Type B pancreatic cell (in vitro differentiated cells): ENCODE results near the gene GABARAP. TPM values are rescaled to one million over a fixed set of nuclear protein-coding genes. Genes with fewer than 3 reads are reported as not detected.

Experiments used
- DNase-seq: peaks from one replicate; pipeline ENCODE4 v3.0.0; 2021; ENCODE audit warnings: mixed read lengths; ENCODE audit not compliant: unreplicated experiment; ENCODE audit errors: extremely low spot score
- H3K27ac Mint-ChIP-seq: 2 replicates; pipeline ENCODE4 v1.8.0; 2021; ENCODE audit warnings: mild to moderate bottlenecking, mixed read lengths
- H3K27me3 Mint-ChIP-seq: 2 replicates; pipeline ENCODE4 v1.8.0; 2021; ENCODE audit warnings: mixed read lengths
- H3K36me3 Mint-ChIP-seq: 2 replicates; pipeline ENCODE4 v1.8.0; 2021; ENCODE audit warnings: mixed read lengths
- H3K4me1 Mint-ChIP-seq: one replicate; pipeline ENCODE4 v1.8.0; 2021; ENCODE audit warnings: mixed read lengths; ENCODE audit not compliant: unreplicated experiment
- H3K4me3 Mint-ChIP-seq: 2 replicates; pipeline ENCODE4 v1.8.0; 2021; ENCODE audit warnings: mild to moderate bottlenecking, mixed read lengths
- H3K9me3 Mint-ChIP-seq: 2 replicates; pipeline ENCODE4 v1.8.0; 2021; ENCODE audit warnings: mixed read lengths
- total RNA-seq: library from RNA; stranded (reverse); gene quantifications from 2 replicates; pipeline ENCODE4 v1.2.1, GENCODE V29; 2021; ENCODE audit warnings: low replicate concordance
- TF ChIP-seq, protein P1 (sequence below): fragments of 200-600 bp; sonication (generic); conservative IDR thresholded peaks from 2 replicates; pipeline ENCODE4 v1.5.0; 2021; ENCODE audit warnings: antibody characterized with exemption, mild to moderate bottlenecking

The GABARAP gene
- total RNA-seq, 1 donor from 2014 or later: 478 TPM

GRCh38 chr17:7223375-7223774, 18.9 kb downstream of the GABARAP start:
- Mint-ChIP-seq H3K4me3 (no peak overlapping the region), H3K36me3 (peaks cover 13% of the 10 kb centered on the region), H3K9me3 (no peaks in the 10 kb centered on the region), H3K4me1 (peaks cover 23% of the 10 kb centered on the region), H3K27ac (peak overlapping the region; percentile 72), H3K27me3 (no peaks in the 10 kb centered on the region)
- DNase-seq: no peak
- TF ChIP-seq, protein P1, sequence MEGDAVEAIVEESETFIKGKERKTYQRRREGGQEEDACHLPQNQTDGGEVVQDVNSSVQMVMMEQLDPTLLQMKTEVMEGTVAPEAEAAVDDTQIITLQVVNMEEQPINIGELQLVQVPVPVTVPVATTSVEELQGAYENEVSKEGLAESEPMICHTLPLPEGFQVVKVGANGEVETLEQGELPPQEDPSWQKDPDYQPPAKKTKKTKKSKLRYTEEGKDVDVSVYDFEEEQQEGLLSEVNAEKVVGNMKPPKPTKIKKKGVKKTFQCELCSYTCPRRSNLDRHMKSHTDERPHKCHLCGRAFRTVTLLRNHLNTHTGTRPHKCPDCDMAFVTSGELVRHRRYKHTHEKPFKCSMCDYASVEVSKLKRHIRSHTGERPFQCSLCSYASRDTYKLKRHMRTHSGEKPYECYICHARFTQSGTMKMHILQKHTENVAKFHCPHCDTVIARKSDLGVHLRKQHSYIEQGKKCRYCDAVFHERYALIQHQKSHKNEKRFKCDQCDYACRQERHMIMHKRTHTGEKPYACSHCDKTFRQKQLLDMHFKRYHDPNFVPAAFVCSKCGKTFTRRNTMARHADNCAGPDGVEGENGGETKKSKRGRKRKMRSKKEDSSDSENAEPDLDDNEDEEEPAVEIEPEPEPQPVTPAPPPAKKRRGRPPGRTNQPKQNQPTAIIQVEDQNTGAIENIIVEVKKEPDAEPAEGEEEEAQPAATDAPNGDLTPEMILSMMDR: no peak

- Mint-ChIP-seq H3K27me3 (no peaks in the 10 kb centered on the region), H3K4me3 (no peak overlapping the region), H3K4me1 (peaks cover 26% of the 10 kb centered on the region), H3K36me3 (peaks cover 9% of the 10 kb centered on the region), H3K9me3 (no peaks in the 10 kb centered on the region), H3K27ac (no peak overlapping the region)
- DNase-seq: no peak
- TF ChIP-seq, protein P1: no peak
Measured at GRCh38 chr17:7222972-7223292, 19.3 kb downstream of the GABARAP start.

- Mint-ChIP-seq H3K27me3 (no peaks in the 10 kb centered on the region), H3K27ac (peak overlapping the region; percentile 50), H3K36me3 (peaks cover 8% of the 10 kb centered on the region), H3K9me3 (no peaks in the 10 kb centered on the region), H3K4me1 (peaks cover 31% of the 10 kb centered on the region), H3K4me3 (peak overlapping the region; percentile 97)
- no peak for DNase-seq
- TF ChIP-seq, protein P1: no peak
Measured at GRCh38 chr17:7222093-7222971, 19.9 kb downstream of the GABARAP start.

DNA sequence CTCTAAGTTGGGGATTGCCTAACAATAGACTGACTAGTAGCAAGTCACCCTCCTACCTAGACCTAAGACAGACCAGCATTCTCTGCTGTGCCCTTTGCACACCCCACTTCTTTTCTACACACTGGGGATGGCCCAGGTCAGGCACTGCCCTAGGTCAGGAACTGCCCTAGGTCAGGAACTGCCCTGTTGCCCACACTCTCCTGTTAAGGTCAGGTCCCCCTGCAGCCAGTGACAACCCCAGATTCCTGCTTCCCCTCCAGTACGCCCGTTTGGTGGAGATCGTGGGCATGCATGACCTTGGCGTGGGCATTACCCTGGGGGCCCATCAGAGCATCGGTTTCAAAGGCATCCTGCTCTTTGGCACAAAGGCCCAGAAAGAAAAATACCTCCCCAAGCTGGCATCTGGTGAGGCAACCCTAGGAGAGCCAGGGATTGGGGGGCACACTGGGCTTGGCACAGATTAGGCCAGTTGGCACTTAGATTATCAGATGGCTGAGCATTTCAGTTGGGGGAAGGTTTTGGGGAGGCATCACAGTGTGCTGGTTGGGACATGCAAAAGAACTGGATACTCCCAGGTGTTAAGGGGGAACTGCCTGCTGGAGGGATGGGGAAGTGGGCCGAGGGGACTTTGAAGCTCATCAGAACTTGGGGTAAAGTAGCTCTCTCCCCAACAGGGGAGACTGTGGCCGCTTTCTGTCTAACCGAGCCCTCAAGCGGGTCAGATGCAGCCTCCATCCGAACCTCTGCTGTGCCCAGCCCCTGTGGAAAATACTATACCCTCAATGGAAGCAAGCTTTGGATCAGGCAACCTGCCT, 20.8 kb downstream of the GABARAP start:
- Mint-ChIP-seq H3K27me3 (no peaks in the 10 kb centered on the region), H3K4me3 (peak overlapping the region; percentile 97), H3K36me3 (peaks cover 8% of the 10 kb centered on the region), H3K4me1 (peaks cover 34% of the 10 kb centered on the region), H3K27ac (peak overlapping the region; percentile 97), H3K9me3 (no peaks in the 10 kb centered on the region)
- no peak for DNase-seq
- TF ChIP-seq, protein P1: no peak

DNA sequence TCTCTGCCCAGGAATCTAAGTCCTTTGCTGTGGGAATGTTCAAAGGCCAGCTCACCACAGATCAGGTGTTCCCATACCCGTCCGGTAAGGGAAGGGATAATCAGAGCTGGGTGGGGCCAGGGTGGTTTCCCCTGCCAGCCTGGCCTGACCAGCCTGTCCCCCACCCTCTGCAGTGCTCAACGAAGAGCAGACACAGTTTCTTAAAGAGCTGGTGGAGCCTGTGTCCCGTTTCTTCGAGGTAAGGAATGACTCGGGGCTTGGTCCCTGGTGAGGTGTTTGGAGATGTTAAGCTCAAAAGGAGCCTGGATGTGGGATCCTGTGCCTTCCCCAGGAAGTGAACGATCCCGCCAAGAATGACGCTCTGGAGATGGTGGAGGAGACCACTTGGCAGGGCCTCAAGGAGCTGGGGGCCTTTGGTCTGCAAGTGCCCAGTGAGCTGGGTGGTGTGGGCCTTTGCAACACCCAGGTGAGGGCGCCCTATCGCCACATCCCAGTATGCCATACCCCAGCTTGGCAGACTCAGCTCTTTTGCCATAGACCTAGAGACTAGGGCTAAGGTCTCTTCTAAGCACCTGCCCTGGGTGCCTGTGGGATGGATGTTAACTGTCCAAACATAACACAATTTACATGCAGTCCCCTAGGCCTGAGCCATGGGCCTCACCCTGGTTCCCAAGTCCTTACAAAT, 21.5 kb downstream of the GABARAP start:
- H3K4me1 Mint-ChIP-seq: peaks cover 42% of the 10 kb centered on the region
- DNase-seq: no peak
- H3K27ac Mint-ChIP-seq: peak overlapping the region; percentile 97
- peak overlapping the region; percentile 97 for H3K4me3 Mint-ChIP-seq
- peaks cover 6% of the 10 kb centered on the region for H3K27me3 Mint-ChIP-seq
- peaks cover 8% of the 10 kb centered on the region for H3K36me3 Mint-ChIP-seq
- H3K9me3 Mint-ChIP-seq: no peaks in the 10 kb centered on the region
- TF ChIP-seq, protein P1: peak; percentile 49
